Dermis microvascular lymphatic vessel endothelial cell (primary cell): ENCODE results near the gene SLC4A9. TPM values are rescaled to one million over a fixed set of nuclear protein-coding genes. Genes with fewer than 3 reads are reported as not detected.
A peak's percentile ranks its signal among the peaks of the same experiment; 100 is the strongest.
"Not testable (repeated sequence)": the region's sequence is repeated elsewhere in the genome, so short reads cannot be mapped to it uniquely, and the experiment has no call there.

ENCODE experiments used
- DNase-seq, 2 donors: peaks; one replicate each; pipeline versions ENCODE4 v3.0.0 to v3.0.0-alpha.2; 2010; ENCODE audit warnings: low read depth in 2 of 2
- total RNA-seq: library from RNA; depleted of rRNA; stranded (reverse); fragments of >200 nt; gene quantifications from 2 replicates; pipeline ENCODE4 v1.2.1, GENCODE V29; 2014

The SLC4A9 gene
- total RNA-seq, 1 donor from 2014 or later: not detected

DNA sequence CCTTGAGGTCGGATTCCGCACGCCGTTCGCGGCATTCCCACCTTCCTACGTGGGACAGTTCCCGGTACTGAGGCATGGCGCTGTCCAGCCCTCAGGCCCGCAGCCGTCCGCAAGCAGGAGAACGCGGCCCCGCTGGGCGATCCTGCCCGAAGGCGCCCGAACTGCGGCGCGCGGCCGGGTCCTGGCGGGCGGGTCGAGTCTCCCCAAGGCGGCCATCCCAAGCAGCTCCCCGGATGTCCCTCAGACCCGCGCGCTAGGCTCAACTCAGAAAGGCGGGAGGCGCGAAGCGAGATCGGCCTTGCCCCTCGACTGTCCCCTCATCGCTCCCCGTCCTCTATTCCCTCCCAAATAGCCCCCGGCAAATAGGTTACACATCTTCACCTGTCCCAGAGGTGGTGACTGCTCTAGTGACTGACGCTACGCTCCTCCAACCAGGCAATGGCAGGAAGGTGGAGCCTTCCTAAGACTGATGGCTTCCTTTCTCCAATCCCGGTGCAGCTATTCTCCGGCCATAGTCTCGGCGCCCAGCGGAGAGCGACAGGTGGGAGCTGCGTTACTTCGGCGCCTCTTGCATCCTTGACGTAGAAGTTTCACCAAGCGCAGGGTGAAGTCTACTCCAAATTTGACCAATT lies 40.9 kb downstream of the SLC4A9 start:
- DNase-seq: peak; percentile 93 to 97

DNA sequence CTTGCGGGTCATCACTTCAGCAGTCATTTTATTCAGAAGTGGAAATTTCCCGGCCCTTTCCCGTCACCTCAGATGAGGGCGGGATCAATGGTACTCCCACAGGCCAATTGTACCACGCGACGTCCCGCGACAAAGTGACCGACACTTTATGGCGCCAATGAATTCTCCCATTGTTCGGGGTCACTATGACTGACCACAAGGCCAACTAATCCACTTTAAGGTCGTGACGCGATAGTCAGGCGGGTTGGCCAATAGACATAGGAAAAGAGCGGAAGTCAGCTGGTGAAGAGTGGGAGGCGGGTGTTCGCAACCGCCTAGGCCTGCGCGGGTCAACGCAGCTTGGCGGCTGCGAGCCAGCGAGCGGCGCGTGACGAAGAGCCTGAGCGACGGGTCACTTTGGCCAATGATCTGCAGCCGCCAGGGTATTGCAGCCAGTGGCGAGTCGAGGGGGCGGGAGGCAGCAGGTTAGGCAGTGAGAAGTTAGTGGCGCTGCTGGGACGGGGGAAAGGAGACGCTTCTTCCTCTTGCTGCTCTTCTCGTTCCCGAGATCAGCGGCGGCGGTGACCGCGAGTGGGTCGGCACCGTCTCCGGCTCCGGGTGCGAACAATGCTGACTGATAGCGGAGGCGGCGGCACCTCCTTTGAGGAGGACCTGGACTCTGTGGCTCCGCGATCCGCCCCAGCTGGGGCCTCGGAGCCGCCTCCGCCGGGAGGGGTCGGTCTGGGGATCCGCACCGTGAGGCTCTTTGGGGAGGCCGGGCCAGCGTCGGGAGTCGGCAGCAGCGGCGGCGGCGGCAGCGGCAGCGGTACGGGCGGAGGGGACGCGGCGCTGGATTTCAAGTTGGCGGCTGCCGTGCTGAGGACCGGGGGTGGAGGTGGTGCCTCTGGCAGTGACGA lies 41.6 kb downstream of the SLC4A9 start, which contains the start of gene ANKHD1:
TSS of gene ANKHD1 (plus strand) at position 472 of the 896 bp plus-strand sequence. CDS start at position 607, 135 bp downstream.
- peak; percentile 100 for DNase-seq

DNA sequence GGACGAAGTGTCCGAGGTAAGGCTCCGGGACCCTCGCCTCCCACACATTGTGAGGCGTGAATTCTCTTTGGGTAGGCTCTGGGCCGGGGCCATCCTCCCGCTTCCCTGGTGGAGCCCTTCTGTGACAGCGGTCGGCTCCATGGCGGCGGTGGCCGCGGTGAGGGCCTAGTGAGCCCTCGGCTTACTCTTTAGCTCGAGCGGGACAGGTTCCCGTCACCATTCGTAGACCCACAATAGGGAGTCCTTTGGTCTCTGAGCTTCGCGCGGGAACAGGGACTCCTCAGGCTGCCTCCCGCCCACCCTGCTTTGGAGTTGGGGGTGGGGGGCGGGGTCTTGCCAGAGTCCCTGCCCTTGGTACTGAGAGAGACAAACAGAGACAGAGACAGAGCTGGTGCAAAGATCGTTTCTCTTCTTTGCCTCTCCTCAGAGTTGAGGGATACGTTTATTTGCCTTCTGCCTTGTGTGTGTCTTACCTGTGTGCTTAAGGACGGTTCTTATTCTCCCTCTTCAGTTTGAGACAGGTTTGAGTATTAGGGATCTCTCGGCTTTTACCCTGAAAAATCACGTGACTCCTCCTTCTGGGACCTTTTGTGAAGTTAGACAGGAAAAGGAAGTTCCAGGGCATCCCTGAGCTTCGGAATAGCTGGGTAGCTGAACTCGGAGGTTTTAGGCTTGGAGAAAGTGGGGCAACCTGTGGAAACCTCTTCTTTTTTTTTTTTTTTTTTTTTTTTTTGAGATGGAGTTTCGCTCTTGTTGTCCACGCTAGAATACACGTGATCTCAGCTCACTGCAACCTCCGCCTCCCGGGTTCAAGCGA lies 42.5 kb downstream of the SLC4A9 start:
- DNase-seq: peak; percentile 12 to 68

DNA sequence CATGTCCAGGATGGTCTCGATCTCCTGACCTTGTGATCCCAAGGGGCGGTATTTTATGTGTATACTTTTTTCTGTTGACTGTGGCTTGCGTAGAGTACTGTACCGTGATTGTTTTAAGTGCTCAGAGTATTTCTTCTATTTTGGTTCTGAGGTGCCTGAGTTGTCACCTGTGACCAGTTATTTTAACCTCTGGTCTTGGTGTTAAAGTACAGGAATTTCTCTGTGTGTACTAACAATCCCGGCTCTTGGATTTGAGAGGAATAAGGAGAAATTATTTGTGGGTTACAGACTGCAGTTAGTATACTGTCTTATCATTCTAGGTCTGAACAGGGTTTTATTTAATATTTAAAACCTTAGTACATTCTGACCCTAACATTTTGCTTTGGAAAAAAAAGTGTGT lies 43.6 kb downstream of the SLC4A9 start:
- no peak for DNase-seq

DNA sequence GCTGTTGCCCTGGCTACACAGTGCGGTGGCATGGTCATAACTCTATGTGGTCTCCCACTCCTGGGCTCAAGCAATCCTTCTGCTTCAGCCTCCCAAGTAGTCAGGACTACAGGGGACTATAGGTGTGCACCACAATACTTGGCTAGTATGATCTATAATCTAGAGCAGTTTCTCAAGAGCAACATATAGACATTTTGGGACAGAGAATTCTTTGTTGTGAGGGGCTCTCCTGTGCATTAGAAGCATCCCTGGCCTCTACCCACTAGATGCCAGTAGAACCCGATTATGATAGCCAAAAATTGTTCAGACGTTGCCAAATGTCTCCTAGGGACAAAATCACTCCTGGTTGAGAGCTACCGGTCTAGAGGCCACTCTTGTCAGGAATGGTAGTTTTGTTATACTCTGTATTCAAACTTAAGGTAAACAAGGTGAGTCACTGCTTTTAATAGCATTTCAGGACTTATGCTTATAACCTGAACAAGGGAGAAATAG lies 48.8 kb downstream of the SLC4A9 start:
- DNase-seq: peak in 1 of 2 donors; percentile 16

DNA sequence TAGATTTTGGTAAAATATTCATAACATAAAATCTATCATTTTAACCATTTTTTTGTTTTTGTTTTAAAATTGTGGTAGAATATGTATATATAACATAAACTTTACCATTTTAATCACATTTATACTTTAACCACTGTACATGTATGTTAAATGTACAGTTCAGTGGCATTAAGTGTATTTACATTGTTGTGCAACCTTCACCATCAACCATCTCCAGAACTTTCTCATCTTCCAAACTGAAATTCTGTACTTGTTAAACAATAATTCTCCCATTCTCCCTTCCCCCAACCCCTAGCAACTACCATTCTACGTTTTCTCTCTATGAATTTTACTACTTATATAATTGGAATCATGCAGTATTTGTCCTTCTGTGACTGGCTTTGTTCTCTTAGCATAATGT lies 53.2 kb downstream of the SLC4A9 start:
- DNase-seq: no peak

DNA sequence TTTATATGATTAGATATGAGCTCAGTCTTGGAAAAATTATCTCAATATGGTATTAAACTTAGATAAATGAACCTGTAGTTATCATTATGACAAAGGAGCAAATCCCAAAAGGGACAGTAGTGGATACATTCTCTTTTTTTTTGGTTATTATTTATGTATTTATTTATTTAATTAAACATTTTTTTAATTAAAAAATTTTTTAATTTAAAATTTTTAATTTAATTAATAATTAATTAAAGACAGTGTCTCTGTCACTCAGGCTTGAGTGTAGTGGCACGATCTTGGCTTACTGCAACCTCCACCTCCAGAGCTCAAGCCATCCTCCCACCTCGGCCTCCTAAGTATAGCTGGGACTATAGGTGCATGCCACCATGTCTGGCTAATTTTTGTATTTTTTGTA lies 57.2 kb downstream of the SLC4A9 start:
- DNase-seq: no peak

DNA sequence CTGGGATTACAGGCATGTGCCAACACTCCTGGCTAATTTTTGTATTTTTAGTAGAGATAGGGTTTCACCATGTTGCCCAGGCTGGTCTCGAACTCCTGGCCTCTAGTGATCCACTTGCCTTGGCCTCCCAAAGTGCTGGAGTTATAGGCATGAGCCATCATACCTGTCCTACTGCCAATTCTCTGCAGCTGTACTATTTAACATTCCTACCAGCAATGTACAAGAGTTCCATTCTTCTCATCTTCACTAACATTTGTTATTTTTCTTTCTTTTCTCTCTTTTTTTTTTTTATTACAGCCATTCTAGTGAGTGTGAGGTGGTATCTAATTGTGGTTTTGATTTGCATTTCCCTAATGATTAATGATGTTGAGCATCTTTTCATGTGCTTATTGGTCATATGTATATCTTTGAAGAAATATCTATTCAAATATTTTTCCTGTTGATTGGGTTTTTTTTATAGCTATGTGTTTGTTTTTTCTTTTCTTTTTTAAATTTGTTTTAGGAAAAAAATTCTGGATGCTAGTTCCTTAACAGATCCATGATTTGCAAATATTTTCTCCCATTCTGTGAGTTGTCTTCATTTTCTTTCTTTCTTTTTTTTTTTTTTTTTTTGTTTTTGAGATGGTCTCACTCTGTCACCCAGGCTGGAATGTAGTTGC lies 59.0 kb downstream of the SLC4A9 start:
- no peak for DNase-seq

DNA sequence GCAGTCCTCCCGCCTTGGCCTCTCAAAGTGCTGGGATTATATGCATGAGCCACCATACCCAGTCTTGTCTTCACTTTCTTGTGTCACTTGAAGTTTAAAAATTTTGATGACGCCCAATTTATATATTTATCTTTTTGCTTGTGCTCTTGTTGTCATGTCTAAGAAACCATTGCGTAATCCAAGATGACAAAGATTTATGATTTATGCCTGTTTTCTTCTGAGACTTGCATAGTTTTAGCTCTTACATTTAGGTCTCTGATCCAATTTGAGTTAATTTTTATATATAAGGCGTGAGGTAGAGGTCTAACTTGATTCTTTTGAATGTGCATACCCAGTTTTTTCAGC lies 60.2 kb downstream of the SLC4A9 start:
- DNase-seq: no peak

DNA sequence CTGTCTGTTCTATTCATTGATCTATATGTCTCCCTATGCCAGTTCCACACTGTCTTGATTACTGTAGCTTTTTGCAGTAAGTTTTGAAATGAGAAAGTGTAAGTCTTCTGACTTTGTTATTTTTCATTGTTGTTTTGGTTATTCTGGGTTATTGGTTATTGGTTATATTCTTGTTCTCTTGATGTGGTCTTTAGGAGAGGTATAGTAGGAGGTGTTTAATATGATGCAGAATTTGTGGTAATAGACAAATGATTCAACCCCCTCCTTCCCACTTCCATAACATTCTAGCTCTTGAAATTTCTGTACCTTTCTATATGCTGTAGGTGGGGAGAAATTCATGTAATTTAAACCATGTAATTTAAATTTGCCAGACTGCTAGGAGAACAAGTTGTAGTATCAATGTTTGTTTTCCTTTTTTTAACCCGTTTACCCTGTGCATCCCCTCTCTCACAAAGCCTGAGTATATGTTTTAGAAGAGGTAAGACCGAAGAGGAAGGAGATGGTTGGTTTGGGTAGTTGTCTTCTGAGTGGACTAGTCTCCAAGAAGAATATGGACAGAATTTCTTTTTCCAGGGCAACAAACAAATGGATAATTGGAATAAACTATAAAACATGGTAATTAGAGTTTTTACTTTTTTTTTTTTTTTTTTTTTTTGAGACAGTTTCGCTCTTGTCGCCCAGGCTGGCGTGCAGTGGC lies 60.8 kb downstream of the SLC4A9 start:
- no peak for DNase-seq

DNA sequence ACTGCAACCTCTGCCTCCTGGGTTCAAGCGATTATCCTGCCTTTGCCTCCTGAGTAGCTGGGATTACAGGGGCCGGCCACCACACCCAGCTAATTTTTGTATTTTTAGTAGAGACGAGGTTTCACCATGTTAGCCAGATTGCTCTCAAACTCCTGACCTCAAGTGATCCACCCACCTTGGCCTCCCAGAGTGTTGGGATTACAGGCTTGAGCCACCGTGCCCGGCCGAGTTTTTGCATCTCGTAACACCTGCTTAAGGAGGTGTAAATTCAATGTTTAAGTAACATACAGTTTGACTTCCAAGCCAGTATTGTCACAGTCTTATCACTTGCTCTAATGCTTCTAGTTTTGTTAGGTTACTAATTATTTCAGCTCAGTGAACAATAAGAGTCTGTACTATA lies 61.4 kb downstream of the SLC4A9 start:
- not testable (repeated sequence) for DNase-seq

DNA sequence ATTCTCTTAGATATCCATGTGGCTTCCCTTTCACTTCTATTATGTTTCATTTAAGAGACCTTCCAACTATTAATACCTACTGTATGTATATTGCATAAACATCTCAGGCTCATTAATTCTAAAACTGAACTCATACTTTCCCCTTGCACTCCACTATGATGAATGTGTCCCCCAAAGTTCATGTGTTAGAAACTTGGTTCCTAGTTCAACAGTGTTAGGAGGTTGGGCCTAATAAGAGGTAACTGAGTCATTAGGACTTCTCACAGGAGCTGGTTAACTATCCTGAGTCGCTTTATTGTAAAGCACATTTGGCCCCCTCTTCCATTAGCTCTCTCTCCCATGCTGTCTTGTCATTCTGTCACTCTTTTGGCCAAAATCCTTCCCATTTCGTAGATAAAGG lies 63.6 kb downstream of the SLC4A9 start:
- no peak for DNase-seq

DNA sequence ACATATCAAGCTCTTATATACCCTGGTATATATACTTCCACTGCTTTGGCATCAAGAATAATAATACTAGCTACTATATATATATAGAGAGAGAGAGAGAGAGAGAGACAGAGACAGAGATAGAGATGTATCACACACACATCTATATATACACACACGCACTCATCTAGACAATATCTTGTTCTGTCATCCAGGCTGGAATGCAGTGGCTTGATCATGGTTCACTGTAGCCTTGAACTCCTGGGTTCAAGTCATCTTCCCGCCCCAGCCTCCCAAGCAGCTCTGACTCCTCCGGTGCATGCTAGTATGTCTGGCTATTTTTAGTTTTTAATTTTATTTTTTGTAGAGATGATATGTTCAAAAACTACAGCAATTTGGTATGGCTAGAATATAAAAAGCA lies 64.1 kb downstream of the SLC4A9 start:
- DNase-seq: no peak

Other genes with a start within 250 kb of the SLC4A9 start
- gene PURA, start 246.1 kb upstream of the SLC4A9 start, total RNA-seq: 4.5 and 7.0 TPM in 2 replicates
- gene IGIP, start 234.3 kb upstream of the SLC4A9 start, total RNA-seq: 2.6 and 4.0 TPM in 2 replicates
- gene CYSTM1, start 185.0 kb upstream of the SLC4A9 start, total RNA-seq: 11.3 and 16.3 TPM in 2 replicates
- 63.2 and 65.4 TPM in 2 replicates for gene PFDN1, start 57.1 kb upstream of the SLC4A9 start, total RNA-seq
- 12.1 and 15.5 TPM in 2 replicates for gene HBEGF, start 13.6 kb upstream of the SLC4A9 start, total RNA-seq
- gene ANKHD1, start 41.6 kb downstream of the SLC4A9 start, total RNA-seq: 44.7 and 59.3 TPM in 2 replicates
- 1.3 and 2.3 TPM in 2 replicates for gene EIF4EBP3, start 187.5 kb downstream of the SLC4A9 start, total RNA-seq
- 17.5 and 18.2 TPM in 2 replicates for gene SRA1, start 197.3 kb downstream of the SLC4A9 start, total RNA-seq
- 3.3 and 6.6 TPM in 2 replicates for gene APBB3, start 204.4 kb downstream of the SLC4A9 start, total RNA-seq
- 14.8 and 27.9 TPM in 2 replicates for gene SLC35A4, start 204.6 kb downstream of the SLC4A9 start, total RNA-seq